Measurements from ENCODE around the gene GNAL.

DNA sequence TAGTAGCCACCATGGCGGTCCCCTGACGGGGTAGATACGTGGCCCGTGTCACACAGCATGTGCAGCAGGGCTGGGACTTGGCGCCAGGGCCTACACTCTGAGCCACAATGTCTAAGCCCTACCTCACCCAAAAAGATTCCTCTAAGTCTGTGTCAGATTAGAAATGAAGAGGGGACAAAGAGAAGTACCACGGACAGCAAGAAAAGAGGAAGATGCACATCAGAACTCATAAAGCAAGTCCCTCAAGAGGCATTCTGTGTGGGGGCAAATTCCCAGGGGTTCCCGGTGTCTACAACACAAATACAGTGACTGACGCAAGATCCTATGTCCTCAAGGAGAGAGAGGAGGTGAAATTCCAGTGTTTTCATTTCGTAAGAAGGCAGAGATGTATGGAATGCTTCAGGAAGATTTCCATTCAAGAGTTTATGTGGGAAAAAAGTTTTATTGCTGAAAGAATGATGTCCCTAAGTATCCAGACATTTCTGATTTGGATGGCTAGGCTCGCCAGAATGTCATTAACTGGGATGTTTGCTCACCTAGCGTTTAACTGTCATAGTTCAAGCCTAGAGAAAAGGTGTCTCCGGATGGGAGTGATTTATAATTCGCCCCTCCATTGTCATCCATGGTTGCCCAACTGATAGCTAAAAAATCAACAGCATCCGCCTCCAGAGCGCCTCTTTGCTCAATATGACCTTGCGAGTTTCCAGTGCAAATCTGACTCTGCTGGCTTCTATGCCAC lies 86.5 kb downstream of the GNAL start:
- no peak for TF ChIP-seq POLR2A (IDR thresholded peaks at IDR 0.05; ENCODE audit: extremely low read depth, insufficient read length)
- TF ChIP-seq, protein P1, sequence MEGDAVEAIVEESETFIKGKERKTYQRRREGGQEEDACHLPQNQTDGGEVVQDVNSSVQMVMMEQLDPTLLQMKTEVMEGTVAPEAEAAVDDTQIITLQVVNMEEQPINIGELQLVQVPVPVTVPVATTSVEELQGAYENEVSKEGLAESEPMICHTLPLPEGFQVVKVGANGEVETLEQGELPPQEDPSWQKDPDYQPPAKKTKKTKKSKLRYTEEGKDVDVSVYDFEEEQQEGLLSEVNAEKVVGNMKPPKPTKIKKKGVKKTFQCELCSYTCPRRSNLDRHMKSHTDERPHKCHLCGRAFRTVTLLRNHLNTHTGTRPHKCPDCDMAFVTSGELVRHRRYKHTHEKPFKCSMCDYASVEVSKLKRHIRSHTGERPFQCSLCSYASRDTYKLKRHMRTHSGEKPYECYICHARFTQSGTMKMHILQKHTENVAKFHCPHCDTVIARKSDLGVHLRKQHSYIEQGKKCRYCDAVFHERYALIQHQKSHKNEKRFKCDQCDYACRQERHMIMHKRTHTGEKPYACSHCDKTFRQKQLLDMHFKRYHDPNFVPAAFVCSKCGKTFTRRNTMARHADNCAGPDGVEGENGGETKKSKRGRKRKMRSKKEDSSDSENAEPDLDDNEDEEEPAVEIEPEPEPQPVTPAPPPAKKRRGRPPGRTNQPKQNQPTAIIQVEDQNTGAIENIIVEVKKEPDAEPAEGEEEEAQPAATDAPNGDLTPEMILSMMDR (IDR thresholded peaks at IDR 0.05; ENCODE audit: low read depth, low read length): no peak

All from NB4 (cell line).